Karpas-422 (cell line): Measurements from ENCODE around the gene ZC3H18. TPM values are rescaled to one million over a fixed set of nuclear protein-coding genes. Genes with fewer than 3 reads are reported as not detected.

Source experiments
- DNase-seq: peaks from one replicate; pipeline ENCODE4 v3.0.0-alpha.2; 2015
- H2AFZ ChIP-seq: fragments of 200-600 bp; sonication (generic); 2 replicates; pipeline ENCODE4 v1.6.1; 2014; ENCODE audit warnings: antibody characterized with exemption, low read length, mixed read lengths
- H3K27ac ChIP-seq: fragments of 200-600 bp; sonication (generic); 2 replicates; pipeline ENCODE4 v1.5.1; 2014; ENCODE audit warnings: mild to moderate bottlenecking, low read length, moderate library complexity
- H3K27me3 ChIP-seq: fragments of 200-600 bp; sonication (generic); 2 replicates; pipeline ENCODE4 v1.6.1; 2014; ENCODE audit warnings: low read length, mixed read lengths
- H3K36me3 ChIP-seq: fragments of 200-600 bp; sonication (generic); 2 replicates; pipeline ENCODE4 v1.6.1; 2014; ENCODE audit warnings: low read length, mixed read lengths; ENCODE audit not compliant: insufficient read depth
- H3K4me1 ChIP-seq: fragments of 200-600 bp; sonication (generic); 2 replicates; pipeline ENCODE4 v1.6.1; 2014; ENCODE audit warnings: mild to moderate bottlenecking, low read length, mixed read lengths
- H3K4me2 ChIP-seq: fragments of 200-600 bp; sonication (generic); 2 replicates; pipeline ENCODE4 v1.6.1; 2014; ENCODE audit warnings: low read length, low read depth, mild to moderate bottlenecking; ENCODE audit not compliant: poor library complexity, severe bottlenecking
- H3K4me3 ChIP-seq: fragments of 200-600 bp; sonication (generic); 2 replicates; pipeline ENCODE4 v1.5.1; 2014; ENCODE audit warnings: mild to moderate bottlenecking, antibody characterized with exemption, low read length, mixed read lengths
- H3K79me2 ChIP-seq: fragments of 200-600 bp; sonication (generic); 2 replicates; pipeline ENCODE4 v1.6.1; 2014; ENCODE audit warnings: mild to moderate bottlenecking, low read length, mixed read lengths
- H3K9ac ChIP-seq: fragments of 200-600 bp; sonication (generic); 2 replicates; pipeline ENCODE4 v1.6.0; 2014; ENCODE audit warnings: low read length
- H3K9me2 ChIP-seq: fragments of 200-600 bp; sonication (generic), shearing (Covaris generic); replicated peaks from 2 replicates; pipeline ENCODE4 v1.6.0; 2014; ENCODE audit warnings: mild to moderate bottlenecking, low read length, moderate library complexity; ENCODE audit not compliant: insufficient read depth
- H3K9me3 ChIP-seq: fragments of 300-700, 200-600 bp; sonication (generic); 2 replicates; pipeline ENCODE4 v1.6.1; 2014; ENCODE audit warnings: low read length, mixed read lengths
- H4K20me1 ChIP-seq: fragments of 200-600 bp; sonication (generic); 2 replicates; pipeline ENCODE4 v1.6.1; 2014; ENCODE audit warnings: mild to moderate bottlenecking, antibody characterized with exemption, low read length, low read depth; ENCODE audit not compliant: insufficient read depth
- total RNA-seq: library from RNA; depleted of rRNA; stranded (reverse); fragments of >200 nt; shearing (Covaris generic); gene quantifications from 2 replicates; pipeline ENCODE4 v1.2.3, GENCODE V29; 2014; ENCODE audit warnings: low replicate concordance; rRNA removed

ZC3H18 gene
- 8.3 and 17.5 TPM in 2 replicates for total RNA-seq

GRCh38 chr16:88569985-88570690, at the start of gene ZC3H18:
Gene ZC3H18 (plus strand): TSS chr16:88570403. CDS start chr16:88577124, 6,721 bp downstream.
- Histone ChIP-seq H3K36me3 (peaks cover 11% of the 10 kb centered on the region; the same call in 1 of the 2 replicates), H4K20me1 (peaks cover 26% of the 10 kb centered on the region), H3K79me2 (peaks cover 41% of the 10 kb centered on the region), H3K4me3 (peak within 1 kb of the TSS; percentile 99), H3K9me2 (no peaks in the 10 kb centered on the region), H2AFZ (peak within 1 kb of the TSS; percentile 90; the same call in 1 of the 2 replicates), H3K9me3 (no peaks in the 10 kb centered on the region), H3K9ac (peak within 1 kb of the TSS; percentile 91), H3K27me3 (no peaks in the 10 kb centered on the region), H3K4me2 (peak within 1 kb of the TSS; percentile 100), H3K27ac (no peak within 1 kb of the TSS), H3K4me1 (peaks cover 23% of the 10 kb centered on the region)
- DNase-seq = peak; percentile 99

DNA sequence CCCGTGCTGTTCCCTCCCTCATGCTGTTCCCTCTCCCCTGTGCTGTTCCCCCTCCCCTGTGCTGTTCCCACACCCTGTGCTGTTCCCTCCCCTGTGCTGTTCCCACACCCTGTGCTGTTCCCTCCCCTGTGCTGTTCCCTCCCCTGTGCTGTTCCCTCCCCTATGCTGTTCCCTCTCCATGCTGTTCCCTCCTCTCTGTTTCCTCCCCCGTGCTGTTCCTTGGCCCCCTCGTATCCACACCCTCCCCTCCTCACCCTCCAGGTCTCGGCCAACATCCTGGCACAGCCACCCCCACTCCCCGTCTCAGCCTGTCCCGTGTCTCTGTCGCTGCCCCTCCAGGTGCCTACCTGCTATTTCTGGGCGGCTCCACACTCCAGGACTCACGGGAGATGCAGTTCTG, 48.5 kb upstream of the ZC3H18 start:
- H3K9me3 ChIP-seq = no peaks in the 10 kb centered on the region
- H3K9me2 ChIP-seq = no peaks in the 10 kb centered on the region
- H3K4me2 ChIP-seq = no peak overlapping the region
- no peak overlapping the region for H3K4me3 ChIP-seq
- no peaks in the 10 kb centered on the region for H4K20me1 ChIP-seq
- no peaks in the 10 kb centered on the region for H3K36me3 ChIP-seq
- H3K79me2 ChIP-seq = no peaks in the 10 kb centered on the region
- DNase-seq = no peak
- H3K4me1 ChIP-seq = no peaks in the 10 kb centered on the region
- no peaks in the 10 kb centered on the region for H3K27me3 ChIP-seq
- H3K27ac ChIP-seq = no peak overlapping the region
- H2AFZ ChIP-seq = no peak overlapping the region
- no peak overlapping the region for H3K9ac ChIP-seq

DNA sequence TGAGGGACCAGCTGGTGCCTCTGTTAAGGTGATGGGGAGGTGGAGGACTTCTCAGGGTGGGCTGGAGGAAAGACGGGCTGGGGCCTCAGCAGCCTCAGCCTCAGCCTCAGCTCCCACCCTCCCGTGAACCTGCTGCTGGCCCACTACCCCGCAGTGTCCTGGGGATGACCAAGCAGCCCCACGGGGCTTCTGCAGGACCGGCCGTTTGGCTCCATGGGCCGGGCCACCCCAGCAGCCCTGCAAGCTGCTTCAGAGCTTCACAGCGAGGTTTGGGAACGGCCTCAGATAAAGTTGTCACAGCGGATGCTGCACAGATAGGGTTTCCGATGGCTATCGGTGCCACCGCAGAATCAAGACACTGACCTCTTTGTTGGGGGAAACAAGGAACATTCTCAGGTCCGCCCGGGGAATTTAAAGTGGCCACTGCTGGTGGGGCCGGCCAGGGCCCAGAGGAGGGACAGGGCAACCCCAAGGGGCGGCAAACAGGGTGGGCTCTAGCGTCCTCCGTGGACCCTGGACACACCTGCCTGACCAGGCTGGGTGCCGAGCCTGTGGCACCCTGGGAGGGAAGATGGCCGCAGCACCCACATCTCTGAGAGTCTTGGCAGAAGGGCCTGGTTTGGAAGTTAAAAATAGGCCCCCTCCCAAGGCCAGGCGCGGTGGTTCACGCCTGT, 47.8 kb upstream of the ZC3H18 start:
- Histone ChIP-seq H4K20me1 (no peaks in the 10 kb centered on the region), H3K9me3 (no peaks in the 10 kb centered on the region), H3K9ac (no peak overlapping the region), H3K4me1 (no peaks in the 10 kb centered on the region), H3K4me3 (no peak overlapping the region), H3K27ac (no peak overlapping the region), H3K4me2 (no peak overlapping the region), H2AFZ (no peak overlapping the region), H3K36me3 (no peaks in the 10 kb centered on the region), H3K9me2 (no peaks in the 10 kb centered on the region), H3K27me3 (no peaks in the 10 kb centered on the region), H3K79me2 (no peaks in the 10 kb centered on the region)
- no peak for DNase-seq

GRCh38 chr16:88523309-88524161, 46.7 kb upstream of the ZC3H18 start:
- no peaks in the 10 kb centered on the region for H3K36me3 ChIP-seq
- H3K4me1 ChIP-seq = no peaks in the 10 kb centered on the region
- DNase-seq = no peak
- H2AFZ ChIP-seq = no peak overlapping the region
- no peak overlapping the region for H3K27ac ChIP-seq
- H3K4me2 ChIP-seq = no peak overlapping the region
- no peaks in the 10 kb centered on the region for H3K9me3 ChIP-seq
- H3K9me2 ChIP-seq = no peaks in the 10 kb centered on the region
- no peaks in the 10 kb centered on the region for H4K20me1 ChIP-seq
- no peak overlapping the region for H3K9ac ChIP-seq
- H3K4me3 ChIP-seq = no peak overlapping the region
- no peaks in the 10 kb centered on the region for H3K79me2 ChIP-seq
- H3K27me3 ChIP-seq = no peaks in the 10 kb centered on the region

DNA sequence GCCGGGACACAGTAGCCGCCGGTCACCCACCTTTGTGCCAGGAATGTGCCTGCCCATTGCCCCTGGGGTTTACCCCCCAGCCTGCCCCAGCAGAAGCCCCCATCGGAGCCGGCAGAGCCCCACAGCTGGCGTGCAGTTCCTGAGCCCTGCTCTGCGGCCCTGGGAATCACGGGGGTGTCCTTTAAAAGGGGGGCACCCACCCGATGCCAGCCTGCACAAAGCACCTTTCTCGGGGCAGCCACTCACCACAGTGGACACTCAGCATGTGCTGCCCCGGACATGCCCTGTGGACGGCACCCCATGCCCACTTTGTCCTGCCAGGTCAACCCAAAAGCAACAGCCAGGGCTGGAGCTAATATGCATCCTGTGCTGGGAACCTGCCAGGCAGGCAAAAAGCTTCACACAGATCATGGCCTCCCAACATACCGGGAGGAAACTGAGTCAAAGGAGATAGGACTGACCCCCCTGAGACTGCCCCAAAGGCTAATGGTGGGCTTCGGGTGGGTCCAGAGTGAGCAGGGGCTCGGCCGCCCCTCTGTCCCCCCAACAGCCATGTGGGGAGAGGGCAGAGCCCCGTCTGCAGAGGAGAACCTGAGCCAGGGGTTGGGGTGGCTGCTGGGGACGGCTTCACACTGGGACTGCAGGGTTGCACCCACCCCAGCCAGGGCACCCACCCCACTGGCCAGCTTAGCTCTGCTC, 45.8 kb upstream of the ZC3H18 start:
- H3K79me2 ChIP-seq = no peaks in the 10 kb centered on the region
- H3K9me3 ChIP-seq = no peaks in the 10 kb centered on the region
- no peak overlapping the region for H2AFZ ChIP-seq
- DNase-seq = no peak
- H3K4me2 ChIP-seq = no peak overlapping the region
- no peaks in the 10 kb centered on the region for H3K9me2 ChIP-seq
- H3K36me3 ChIP-seq = no peaks in the 10 kb centered on the region
- H3K9ac ChIP-seq = no peak overlapping the region
- H3K4me1 ChIP-seq = no peaks in the 10 kb centered on the region
- H3K27me3 ChIP-seq = no peaks in the 10 kb centered on the region
- H3K4me3 ChIP-seq = no peak overlapping the region
- H4K20me1 ChIP-seq = no peaks in the 10 kb centered on the region
- no peak overlapping the region for H3K27ac ChIP-seq

DNA sequence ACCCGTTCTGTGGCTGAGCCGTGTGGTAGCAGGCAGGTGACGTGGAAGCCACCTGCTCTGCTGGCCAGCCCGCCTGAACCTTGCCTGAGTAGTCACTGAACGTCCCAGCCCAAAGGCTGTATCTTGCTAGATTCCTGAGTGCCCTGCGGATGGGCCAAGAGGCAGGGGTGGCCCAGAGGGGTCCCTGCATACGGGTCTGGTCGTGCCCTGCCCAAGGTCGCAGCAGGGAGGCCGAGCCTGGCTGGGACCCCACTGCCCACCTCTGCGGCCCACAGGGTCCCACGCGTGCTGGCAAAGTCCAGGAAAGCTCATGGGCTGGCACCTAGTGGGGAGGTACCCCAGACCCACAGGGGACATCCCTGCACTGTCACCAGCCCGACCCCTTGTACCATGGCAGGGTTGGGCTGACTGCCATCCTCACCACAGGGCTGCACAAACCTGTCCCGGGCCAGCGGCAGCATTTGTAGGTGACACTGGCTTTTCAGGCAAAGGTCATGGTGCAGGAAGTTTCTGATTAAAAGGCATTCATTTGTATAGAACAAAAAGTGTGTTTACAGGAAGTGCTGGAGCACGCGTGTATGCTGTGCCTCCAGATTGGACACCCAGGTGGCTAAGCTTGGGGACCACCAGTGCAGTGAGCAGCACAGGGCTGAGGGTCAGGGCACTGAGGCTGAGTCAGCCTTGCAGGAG, 45.1 kb upstream of the ZC3H18 start:
- Histone ChIP-seq H4K20me1 (no peaks in the 10 kb centered on the region), H3K36me3 (no peaks in the 10 kb centered on the region), H3K27ac (no peak overlapping the region), H3K4me3 (no peak overlapping the region), H2AFZ (no peak overlapping the region), H3K79me2 (no peaks in the 10 kb centered on the region), H3K27me3 (no peaks in the 10 kb centered on the region), H3K9me3 (no peaks in the 10 kb centered on the region), H3K4me2 (no peak overlapping the region), H3K9ac (no peak overlapping the region), H3K9me2 (no peaks in the 10 kb centered on the region), H3K4me1 (no peaks in the 10 kb centered on the region)
- DNase-seq = no peak

DNA sequence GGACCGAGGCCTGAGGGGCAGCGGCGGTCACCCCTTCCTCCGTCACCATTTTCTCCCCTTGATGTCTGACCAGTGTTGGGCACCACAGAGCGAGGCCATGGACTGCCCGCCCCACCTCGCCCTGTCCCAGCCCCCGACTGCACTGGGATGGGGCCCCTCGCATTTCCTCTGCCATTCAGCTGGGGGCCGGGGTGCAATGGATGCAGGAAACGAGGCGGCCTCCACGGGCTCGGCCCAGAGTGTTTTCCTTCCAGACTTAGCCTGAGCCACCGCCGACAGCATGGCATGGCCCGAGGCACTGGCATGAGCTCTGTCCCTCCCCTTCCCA, 44.6 kb upstream of the ZC3H18 start:
- no peak overlapping the region for H3K4me3 ChIP-seq
- H3K9me3 ChIP-seq = no peaks in the 10 kb centered on the region
- H3K27me3 ChIP-seq = no peaks in the 10 kb centered on the region
- no peak overlapping the region for H3K27ac ChIP-seq
- no peaks in the 10 kb centered on the region for H3K4me1 ChIP-seq
- H3K36me3 ChIP-seq = no peaks in the 10 kb centered on the region
- DNase-seq = no peak
- H4K20me1 ChIP-seq = no peaks in the 10 kb centered on the region
- no peak overlapping the region for H2AFZ ChIP-seq
- H3K4me2 ChIP-seq = no peak overlapping the region
- H3K9me2 ChIP-seq = no peaks in the 10 kb centered on the region
- no peak overlapping the region for H3K9ac ChIP-seq
- H3K79me2 ChIP-seq = no peaks in the 10 kb centered on the region
